ENCODE data around the gene ATP10B. TPM values are rescaled to one million over a fixed set of nuclear protein-coding genes. Genes with fewer than 3 reads are reported as not detected.

The ATP10B gene
- total RNA-seq, 1 donor, result not detected

DNA sequence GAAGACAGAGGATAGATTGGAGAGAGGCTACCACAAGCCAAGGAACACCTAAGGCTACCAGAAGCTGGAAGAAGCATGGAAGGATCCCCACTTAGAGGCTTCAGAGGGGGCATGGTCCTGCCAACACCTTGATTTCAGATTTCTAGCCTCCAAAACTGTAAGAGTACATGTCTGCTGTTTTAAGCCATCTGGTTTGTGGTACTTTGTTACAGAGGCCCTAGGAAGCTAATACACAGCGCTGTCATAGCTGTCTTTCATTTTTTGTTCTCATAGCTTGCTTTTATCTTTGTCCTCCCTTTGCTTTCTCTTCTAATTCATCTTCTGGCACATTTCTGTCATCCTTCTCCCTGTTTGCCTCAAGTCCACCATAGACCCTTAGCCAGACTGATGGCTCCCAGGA is 104.5 kb downstream of the ATP10B start:
- no peak overlapping the region for H3K4me3 ChIP-seq (ENCODE audit: low read depth, low read length)
- DNase-seq (ENCODE audit: low read depth), result no peak
- TF ChIP-seq, protein P1, sequence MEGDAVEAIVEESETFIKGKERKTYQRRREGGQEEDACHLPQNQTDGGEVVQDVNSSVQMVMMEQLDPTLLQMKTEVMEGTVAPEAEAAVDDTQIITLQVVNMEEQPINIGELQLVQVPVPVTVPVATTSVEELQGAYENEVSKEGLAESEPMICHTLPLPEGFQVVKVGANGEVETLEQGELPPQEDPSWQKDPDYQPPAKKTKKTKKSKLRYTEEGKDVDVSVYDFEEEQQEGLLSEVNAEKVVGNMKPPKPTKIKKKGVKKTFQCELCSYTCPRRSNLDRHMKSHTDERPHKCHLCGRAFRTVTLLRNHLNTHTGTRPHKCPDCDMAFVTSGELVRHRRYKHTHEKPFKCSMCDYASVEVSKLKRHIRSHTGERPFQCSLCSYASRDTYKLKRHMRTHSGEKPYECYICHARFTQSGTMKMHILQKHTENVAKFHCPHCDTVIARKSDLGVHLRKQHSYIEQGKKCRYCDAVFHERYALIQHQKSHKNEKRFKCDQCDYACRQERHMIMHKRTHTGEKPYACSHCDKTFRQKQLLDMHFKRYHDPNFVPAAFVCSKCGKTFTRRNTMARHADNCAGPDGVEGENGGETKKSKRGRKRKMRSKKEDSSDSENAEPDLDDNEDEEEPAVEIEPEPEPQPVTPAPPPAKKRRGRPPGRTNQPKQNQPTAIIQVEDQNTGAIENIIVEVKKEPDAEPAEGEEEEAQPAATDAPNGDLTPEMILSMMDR (IDR thresholded peaks at IDR 0.05; ENCODE audit: insufficient read depth, low read length), result no peak

DNA sequence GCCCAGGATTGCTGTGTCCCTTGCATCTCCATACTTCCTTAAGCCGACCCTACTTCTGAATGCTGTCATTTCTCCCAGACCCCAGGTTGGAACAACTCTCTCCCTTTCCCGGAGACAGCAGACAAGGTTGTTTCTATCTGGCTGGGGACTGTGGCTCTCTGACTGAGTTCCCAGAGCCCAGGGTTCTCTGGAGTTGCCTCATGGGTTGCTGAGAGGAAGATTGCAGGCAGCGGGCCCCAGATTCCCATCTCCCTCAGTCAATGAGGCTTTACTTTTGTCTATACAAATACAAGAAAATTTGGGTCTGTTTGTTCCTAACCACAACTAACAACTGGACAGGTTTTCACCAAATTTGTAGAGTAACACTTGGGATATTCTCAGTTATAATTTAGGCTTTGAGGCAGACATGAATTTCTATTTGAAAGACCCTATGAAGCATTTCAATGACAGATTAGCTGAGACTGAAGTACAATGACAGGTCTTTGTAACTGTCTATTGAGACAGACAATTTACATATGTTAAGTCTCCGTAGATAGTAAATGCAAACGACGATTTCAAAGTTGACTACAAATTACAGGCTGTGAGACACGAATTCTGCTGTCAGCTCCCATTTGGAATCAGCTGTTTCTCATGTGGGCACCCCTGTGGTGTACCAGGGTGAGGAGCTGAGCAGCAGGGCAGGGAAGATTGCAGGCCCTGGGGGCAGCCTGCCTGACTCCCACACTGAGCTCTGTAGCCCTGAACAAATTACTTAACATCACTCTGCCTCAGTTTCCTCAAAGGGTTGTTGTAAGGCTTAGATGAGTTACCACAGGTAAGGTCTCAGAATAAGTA is 107.5 kb downstream of the ATP10B start:
- no peak for DNase-seq (ENCODE audit: low read depth)
- TF ChIP-seq, protein P1 (IDR thresholded peaks at IDR 0.05; ENCODE audit: insufficient read depth, low read length), result no peak
- no peak overlapping the region for H3K4me3 ChIP-seq (ENCODE audit: low read depth, low read length)

DNA sequence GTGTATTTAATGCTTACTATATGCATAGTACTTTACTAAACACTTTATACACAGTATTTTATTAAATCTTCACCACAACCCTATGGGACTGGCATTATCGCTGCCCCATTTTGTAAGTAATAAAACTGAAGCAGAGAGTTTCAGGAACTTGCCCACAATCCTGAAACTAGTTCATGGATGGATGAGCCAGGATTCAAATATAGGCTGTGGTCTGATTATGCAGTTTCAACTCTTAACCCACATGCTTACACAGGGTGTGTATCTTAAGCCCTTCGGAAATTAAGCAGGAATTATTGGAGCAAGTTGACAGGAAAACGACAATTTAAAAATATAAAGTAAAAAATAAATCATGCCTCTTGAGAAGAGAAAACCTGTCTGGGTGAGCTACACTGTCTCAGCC is 109.0 kb downstream of the ATP10B start:
- H3K4me3 ChIP-seq (ENCODE audit: low read depth, low read length), result no peak overlapping the region
- DNase-seq (ENCODE audit: low read depth), result no peak
- TF ChIP-seq, protein P1 (IDR thresholded peaks at IDR 0.05; ENCODE audit: insufficient read depth, low read length), result no peak

DNA sequence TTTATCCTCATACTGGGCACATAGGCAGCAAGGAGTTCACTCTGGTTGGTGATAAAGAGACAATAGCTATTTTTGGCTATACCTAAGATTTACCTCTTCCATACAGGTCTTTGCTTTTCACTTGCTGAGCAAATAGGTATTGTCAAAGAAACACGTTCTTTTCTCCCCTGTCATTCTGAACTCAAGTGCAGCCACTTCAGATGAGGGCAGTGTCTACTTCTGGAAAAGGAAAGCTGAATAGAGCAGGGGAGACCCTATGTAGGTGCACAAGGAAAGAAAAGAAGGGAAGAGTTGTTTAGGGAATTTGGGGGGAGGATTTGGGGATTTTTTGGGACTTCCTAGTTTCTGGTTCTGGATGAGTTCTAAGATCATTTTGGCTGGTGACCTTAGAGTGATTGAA is 109.6 kb downstream of the ATP10B start:
- TF ChIP-seq, protein P1 (IDR thresholded peaks at IDR 0.05; ENCODE audit: insufficient read depth, low read length), result no peak
- DNase-seq (ENCODE audit: low read depth), result no peak
- no peak overlapping the region for H3K4me3 ChIP-seq (ENCODE audit: low read depth, low read length)

DNA sequence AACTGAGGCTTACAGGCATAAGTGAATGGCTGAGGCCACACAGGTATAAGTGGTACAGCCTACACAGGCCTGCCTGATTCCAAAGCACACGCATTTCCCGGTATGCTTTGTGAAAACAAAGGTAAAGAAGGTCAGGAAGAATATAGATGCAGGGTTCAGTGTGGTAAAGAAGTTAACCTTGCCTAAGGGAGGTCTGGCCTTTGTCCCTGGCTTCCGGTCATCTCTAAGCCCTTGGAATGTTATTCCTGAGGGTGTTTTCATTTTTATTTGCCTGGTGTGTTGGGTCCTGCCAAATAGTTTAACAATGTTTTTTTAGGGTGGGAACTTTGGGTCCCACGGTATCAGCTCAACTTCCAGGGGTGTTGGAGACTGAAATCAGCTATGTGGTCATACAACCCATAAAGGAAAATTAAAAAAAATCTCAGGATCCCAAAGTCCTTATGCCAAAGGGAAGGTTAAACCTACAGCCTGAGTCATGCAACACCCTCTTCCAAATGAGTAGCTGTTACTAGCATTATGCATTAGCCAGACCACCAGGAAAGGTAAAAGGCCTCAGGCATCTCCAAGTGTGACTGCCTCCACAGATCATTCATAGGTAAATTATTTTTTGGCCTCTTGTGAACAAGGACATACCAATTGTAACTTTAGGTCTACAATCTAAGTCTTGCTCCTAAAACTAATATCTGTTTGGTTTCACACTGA is 124.6 kb downstream of the ATP10B start:
- no peak for DNase-seq (ENCODE audit: low read depth)
- no peak overlapping the region for H3K4me3 ChIP-seq (ENCODE audit: low read depth, low read length)
- TF ChIP-seq, protein P1 (IDR thresholded peaks at IDR 0.05; ENCODE audit: insufficient read depth, low read length), result no peak

DNA sequence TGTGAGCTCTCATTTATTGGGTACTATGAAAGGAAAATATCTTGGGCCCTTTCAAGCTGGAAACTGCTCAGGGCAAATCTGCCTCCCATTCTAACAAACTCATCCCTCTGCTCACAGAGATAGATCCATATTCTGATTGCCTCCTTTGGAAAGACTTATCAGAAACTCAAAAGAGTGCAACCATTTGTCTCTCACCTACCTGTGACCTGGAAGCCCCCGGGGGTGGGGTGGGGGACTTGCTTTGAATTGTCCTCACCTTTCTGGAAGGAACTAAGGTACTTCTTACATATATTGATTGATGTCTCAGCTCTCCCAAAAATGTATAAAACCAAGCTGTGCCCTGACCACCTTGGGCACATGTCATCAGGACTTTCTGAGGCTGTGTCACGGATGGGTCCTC is 125.3 kb downstream of the ATP10B start:
- H3K4me3 ChIP-seq (ENCODE audit: low read depth, low read length), result no peak overlapping the region
- no peak for DNase-seq (ENCODE audit: low read depth)
- TF ChIP-seq, protein P1 (IDR thresholded peaks at IDR 0.05; ENCODE audit: insufficient read depth, low read length), result no peak

Measured in fibroblast of the aortic adventitia (primary cell).